Measurements from ENCODE around the gene DSCAM. TPM values are rescaled to one million over a fixed set of nuclear protein-coding genes. Genes with fewer than 3 reads are reported as not detected.

DSCAM gene
- total RNA-seq, 1 experiment from 2014 or later = not detected

GRCh38 chr21:40129809-40130208 is 717.1 kb downstream of the DSCAM start:
- DNase-seq (ENCODE audit: low read depth) = no peak

- DNase-seq (ENCODE audit: low read depth) = no peak
Measured at GRCh38 chr21:40128891-40129290, 718.1 kb downstream of the DSCAM start.

- peak; percentile 9 for DNase-seq (ENCODE audit: low read depth)
Measured at GRCh38 chr21:40120940-40121575, 725.9 kb downstream of the DSCAM start.

- no peak for DNase-seq (ENCODE audit: low read depth)
Measured at GRCh38 chr21:40118527-40118926, 728.4 kb downstream of the DSCAM start.

GRCh38 chr21:40117236-40117635 is 729.7 kb downstream of the DSCAM start:
- no peak for DNase-seq (ENCODE audit: low read depth)

- no peak for DNase-seq (ENCODE audit: low read depth)
Measured at GRCh38 chr21:40115775-40116174, 731.2 kb downstream of the DSCAM start.

- DNase-seq (ENCODE audit: low read depth) = no peak
Measured at GRCh38 chr21:40102682-40103081, 744.3 kb downstream of the DSCAM start.

- no peak for DNase-seq (ENCODE audit: low read depth)
Measured at GRCh38 chr21:40099809-40100208, 747.1 kb downstream of the DSCAM start.

GRCh38 chr21:40095477-40095876 is 751.5 kb downstream of the DSCAM start:
- DNase-seq (ENCODE audit: low read depth) = no peak

- DNase-seq (ENCODE audit: low read depth) = no peak
Measured at GRCh38 chr21:40080385-40080784, 766.6 kb downstream of the DSCAM start.

GRCh38 chr21:40074710-40075109 is 772.2 kb downstream of the DSCAM start:
- no peak for DNase-seq (ENCODE audit: low read depth)

GRCh38 chr21:40074198-40074597 is 772.8 kb downstream of the DSCAM start:
- DNase-seq (ENCODE audit: low read depth) = no peak

GRCh38 chr21:40073642-40074041 is 773.3 kb downstream of the DSCAM start:
- DNase-seq (ENCODE audit: low read depth) = no peak

GRCh38 chr21:40070871-40071270 is 776.1 kb downstream of the DSCAM start:
- no peak for DNase-seq (ENCODE audit: low read depth)

GRCh38 chr21:40067751-40068150 is 779.2 kb downstream of the DSCAM start:
- DNase-seq (ENCODE audit: low read depth) = no peak

GRCh38 chr21:40066221-40066620 is 780.7 kb downstream of the DSCAM start:
- no peak for DNase-seq (ENCODE audit: low read depth)

GRCh38 chr21:40060083-40060677 is 786.8 kb downstream of the DSCAM start:
- DNase-seq (ENCODE audit: low read depth) = no peak

- DNase-seq (ENCODE audit: low read depth) = no peak
Measured at GRCh38 chr21:40057331-40057730, 789.6 kb downstream of the DSCAM start.

GRCh38 chr21:40056031-40056430 is 790.9 kb downstream of the DSCAM start:
- no peak for DNase-seq (ENCODE audit: low read depth)

- DNase-seq (ENCODE audit: low read depth) = no peak
Measured at GRCh38 chr21:40054403-40054802, 792.6 kb downstream of the DSCAM start.

GRCh38 chr21:40053007-40053406 is 794.0 kb downstream of the DSCAM start:
- DNase-seq (ENCODE audit: low read depth) = no peak

- DNase-seq (ENCODE audit: low read depth) = no peak
Measured at GRCh38 chr21:40052276-40052675, 794.7 kb downstream of the DSCAM start.

- DNase-seq (ENCODE audit: low read depth) = no peak
Measured at GRCh38 chr21:40051801-40052200, 795.2 kb downstream of the DSCAM start.

- DNase-seq (ENCODE audit: low read depth) = no peak
Measured at GRCh38 chr21:40049931-40050290, 797.0 kb downstream of the DSCAM start.
